Transverse colon (tissue), 4 donors: ENCODE measurements around the gene STK40. TPM values are rescaled to one million over a fixed set of nuclear protein-coding genes. Genes with fewer than 3 reads are reported as not detected.

Source experiments
- DNase-seq: peaks from one replicate; pipeline ENCODE4 v3.0.0-alpha.2; 2019
- H3K27ac ChIP-seq, 4 donors: fragments of 200-600 bp; sonication (generic); 2 replicates each; pipeline ENCODE4 v1.5.1; 2016 to 2018; ENCODE audit warnings: inconsistent platforms in 4 of 4
- H3K27me3 ChIP-seq: fragments of 200-600 bp; sonication (generic); 2 replicates; pipeline ENCODE4 v1.5.1; 2017; ENCODE audit warnings: inconsistent platforms
- H3K36me3 ChIP-seq, 4 donors: fragments of 200-600 bp; sonication (generic); 2 replicates each; pipeline ENCODE4 v1.5.1; 2017 to 2019; ENCODE audit warnings: inconsistent platforms in 4 of 4
- H3K4me1 ChIP-seq, 4 donors: fragments of 200-600 bp; sonication (generic); 2 replicates each; pipeline ENCODE4 v1.5.1; 2017 to 2020; ENCODE audit warnings: inconsistent platforms in 4 of 4
- H3K4me3 ChIP-seq, 4 donors: fragments of 200-600 bp; sonication (generic); 1 replicate in 1 of 4; 2 replicates in 3 of 4; pipeline versions ENCODE4 v1.5.1 to v1.6.1; 2017 to 2019; ENCODE audit warnings: inconsistent platforms in 4 of 4
- H3K9me3 ChIP-seq, 2 donors: fragments of 200-600 bp; sonication (generic); 2 replicates each; pipeline ENCODE4 v1.5.1; 2017 to 2019; ENCODE audit warnings: inconsistent platforms in 2 of 2
- CTCF ChIP-seq, 5 experiments: fragments of 200-600 bp in 3 of 5; fragments of 450-650 bp in 2 of 5; sonication (generic) in 3 of 5; IDR thresholded peaks; 1 replicate in 2 of 5; 2 replicates in 3 of 5; pipeline ENCODE4 v1.5.1; 2016 to 2017; ENCODE audit warnings: antibody characterized with exemption in 5 of 5, inconsistent platforms in 3 of 5, mild to moderate bottlenecking in 2 of 5, moderate library complexity in 1 of 5
- EP300 ChIP-seq: sonication (generic); formaldehyde crosslinking; IDR thresholded peaks from one replicate; pipeline ENCODE4 v1.6.1; 2017; ENCODE audit warnings: antibody characterized with exemption, low read depth
- POLR2A ChIP-seq: fragments of 450-650 bp; IDR thresholded peaks from one replicate; pipeline ENCODE4 v1.6.1; 2016; ENCODE audit warnings: antibody characterized with exemption, mild to moderate bottlenecking, moderate library complexity
- POLR2AphosphoS5 ChIP-seq, 3 donors: sonication (generic); formaldehyde crosslinking; IDR thresholded peaks; one replicate each; pipeline ENCODE4 v1.6.1; 2016; ENCODE audit warnings: antibody characterized with exemption in 3 of 3
- WGBS, 2 donors: methylation state at CpG; one replicate each; pipeline ENCODE4 v1.1.5; 2018; ENCODE audit warnings: low coverage in 1 of 2; 5-methylcytosine and 5-hydroxymethylcytosine counted together
- in situ Hi-C, 4 donors: fragments of 200-750 bp; cut with MboI; loops; one replicate each; pipeline versions ENCODE4 v1.15.0 to v1.15.1; 2017; ENCODE audit warnings: low sequenced_read_pairs in 3 of 4, low pct_ligation_motif_present in 1 of 4, low pct_unique_long_range_greater_than_20kb in 1 of 4
- intact Hi-C: fragments of 100-400 bp; cut with DNase I; formaldehyde crosslinking; loops from one replicate; pipeline ENCODE4 v1.15.1; 2023; ENCODE audit warnings: low total_unique reads
- total RNA-seq, 4 donors: library from RNA; depleted of rRNA; stranded (reverse); fragments of >200 nt; gene quantifications; one replicate each; pipeline ENCODE4 v1.1.0, GENCODE V29; 2016

The STK40 gene
- total RNA-seq, 4 donors from 2014 or later: 34.0 to 154 (median 44.3) TPM

DNA sequence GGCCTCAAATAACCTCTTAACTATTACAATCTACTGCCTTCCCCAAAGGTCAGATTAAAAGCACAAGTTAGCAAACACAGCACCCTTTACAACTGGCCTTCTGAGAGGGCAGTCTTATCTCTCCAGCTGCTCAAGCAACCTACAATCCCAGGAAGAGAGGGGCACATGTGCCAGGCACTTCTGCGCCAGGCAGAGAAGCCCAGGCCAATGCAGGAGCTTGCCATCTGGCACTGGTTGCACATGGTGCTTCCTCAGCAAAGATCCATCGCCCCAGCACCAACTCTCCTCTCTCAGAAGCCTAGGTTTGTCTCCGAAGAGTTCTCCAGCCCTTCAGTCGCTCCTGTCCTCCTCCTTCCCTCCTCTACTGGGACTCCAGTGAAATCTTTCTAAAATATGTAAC, 2.5 kb downstream of the STK40 start:
- TF ChIP-seq EP300 (no peak), POLR2A (no peak), POLR2AphosphoS5 (IDR thresholded peaks at IDR 0.05) (no peak), CTCF (IDR thresholded peaks at IDR 0.05) (no peak)
- 85% methylated on average over 4 of the region's 4 CpGs; no CpG with 5 or more reads in 1 of the 2 donors for WGBS, 2 donors
- intact Hi-C loops: loop anchor here (10.0 kb wide), 1 partner anchor 228 kb away; the partner anchor contains the start of gene MAP7D1
- no peaks in the 10 kb centered on the region for H3K9me3 ChIP-seq
- no peaks in the 10 kb centered on the region for H3K36me3 ChIP-seq
- DNase-seq: no peak
- peaks cover 12 to 55% (median 39%) of the 10 kb centered on the region in 4 donors for H3K4me1 ChIP-seq
- H3K4me3 ChIP-seq: no peak overlapping the region
- H3K27me3 ChIP-seq: no peaks in the 10 kb centered on the region
- H3K27ac ChIP-seq: no peak overlapping the region
- in situ Hi-C loops: no loop called here

DNA sequence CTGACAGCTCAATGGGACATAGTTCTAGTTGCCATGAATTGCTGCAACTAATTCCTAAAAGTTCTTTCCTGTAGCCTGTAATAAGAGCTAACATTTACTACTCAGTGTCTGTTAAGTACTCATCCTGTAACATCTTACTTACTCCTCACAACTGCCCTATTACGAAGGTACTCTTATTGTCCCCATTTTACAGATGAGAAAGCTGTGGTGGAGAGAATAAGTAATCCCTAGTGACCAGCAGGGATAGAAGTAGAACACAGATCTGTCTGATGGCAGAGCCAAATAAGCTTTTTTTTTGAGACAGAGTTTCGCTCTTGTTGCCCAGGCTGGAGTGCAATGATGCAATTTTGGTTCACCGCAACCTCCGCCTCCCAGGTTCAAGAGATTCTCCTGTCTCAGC, 3.1 kb downstream of the STK40 start:
- in situ Hi-C loops: no loop called here
- TF ChIP-seq EP300 (no peak), CTCF (IDR thresholded peaks at IDR 0.05) (no peak), POLR2AphosphoS5 (IDR thresholded peaks at IDR 0.05) (no peak), POLR2A (no peak)
- intact Hi-C loops: loop anchor here (10.0 kb wide), 1 partner anchor 228 kb away; the partner anchor contains the start of gene MAP7D1
- Histone ChIP-seq H3K4me1 (peaks cover 9 to 54% (median 35%) of the 10 kb centered on the region in 4 donors), H3K27ac (no peak overlapping the region), H3K27me3 (no peaks in the 10 kb centered on the region), H3K36me3 (no peaks in the 10 kb centered on the region), H3K4me3 (no peak overlapping the region), H3K9me3 (no peaks in the 10 kb centered on the region)
- 83 to 97% methylated on average over 1 to 4 of the region's 4 CpGs for WGBS, 2 donors
- no peak for DNase-seq

DNA sequence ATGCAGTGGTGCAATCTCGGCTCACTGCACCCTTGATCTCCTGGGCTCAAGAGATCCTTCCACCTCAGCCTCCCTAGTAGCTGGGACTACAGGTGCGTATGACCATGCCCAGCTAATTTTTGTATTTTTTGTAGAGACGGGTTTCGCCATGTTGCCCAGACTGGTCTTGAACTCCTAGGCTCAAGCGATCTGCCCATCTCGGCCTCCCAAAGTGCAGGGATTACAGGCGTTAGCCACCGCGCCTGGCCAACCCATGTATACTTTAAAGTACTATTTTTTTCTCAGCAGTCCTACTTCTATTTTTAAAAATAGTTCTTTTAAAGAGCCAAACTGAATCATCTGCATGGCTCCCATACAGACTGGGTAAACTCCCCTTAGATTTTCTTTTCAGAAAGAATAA, 3.5 kb downstream of the STK40 start:
- H3K36me3 ChIP-seq: no peaks in the 10 kb centered on the region
- peaks cover 6 to 49% (median 31%) of the 10 kb centered on the region in 4 donors for H3K4me1 ChIP-seq
- H3K9me3 ChIP-seq: no peaks in the 10 kb centered on the region
- 92% methylated on average over 9 of the region's 9 CpGs; no CpG with 5 or more reads in 1 of the 2 donors for WGBS, 2 donors
- no peak for TF ChIP-seq CTCF (IDR thresholded peaks at IDR 0.05)
- no peak for TF ChIP-seq EP300
- no peak for TF ChIP-seq POLR2A
- TF ChIP-seq POLR2AphosphoS5 (IDR thresholded peaks at IDR 0.05): no peak
- in situ Hi-C loops: no loop called here
- intact Hi-C loops: loop anchor here (10.0 kb wide), 1 partner anchor 227 kb away; the partner anchor contains the start of gene MAP7D1
- no peak for DNase-seq
- no peaks in the 10 kb centered on the region for H3K27me3 ChIP-seq
- no peak overlapping the region for H3K4me3 ChIP-seq
- no peak overlapping the region for H3K27ac ChIP-seq

DNA sequence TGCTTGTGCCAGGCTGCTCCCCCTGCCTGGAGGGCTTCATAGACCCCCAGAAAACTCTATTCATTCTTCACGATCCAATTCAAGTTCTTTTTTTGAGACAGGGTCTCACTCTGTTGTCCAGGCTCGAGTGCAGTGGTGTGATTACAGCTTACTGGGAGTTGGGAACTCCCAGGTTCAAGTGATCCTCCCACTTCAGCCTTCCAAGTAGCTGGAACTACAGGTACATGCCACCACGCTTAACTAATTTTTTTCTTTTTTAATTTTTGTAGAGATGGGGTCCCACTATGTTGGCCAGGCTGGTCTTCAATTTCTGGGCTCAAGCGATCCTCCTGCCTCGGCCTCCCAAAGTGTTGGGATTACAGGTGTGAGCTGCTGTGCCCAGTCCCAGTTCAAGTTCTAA, 4.3 kb downstream of the STK40 start:
- intact Hi-C loops: loop anchor here (10.0 kb wide), 1 partner anchor 227 kb away; the partner anchor contains the start of gene MAP7D1

More for the DNA sequence above, 4.3 kb downstream of the STK40 start:
- Histone ChIP-seq H3K4me3 (no peak overlapping the region), H3K9me3 (no peaks in the 10 kb centered on the region), H3K27me3 (no peaks in the 10 kb centered on the region), H3K4me1 (peaks cover 0 to 47% (median 24%) of the 10 kb centered on the region in 4 donors), H3K36me3 (no peaks in the 10 kb centered on the region), H3K27ac (no peak overlapping the region)
- in situ Hi-C loops: no loop called here
- DNase-seq: no peak
- WGBS, 2 donors: 96 to 100% methylated on average over 2 to 5 of the region's 5 CpGs
- TF ChIP-seq POLR2AphosphoS5 (IDR thresholded peaks at IDR 0.05): no peak
- no peak for TF ChIP-seq CTCF (IDR thresholded peaks at IDR 0.05)
- TF ChIP-seq POLR2A: no peak
- no peak for TF ChIP-seq EP300
